HG03460 (cell line): ENCODE measurements around the gene AKAP3.

Source experiments
- ATAC-seq: cut with Tn5 transposase; IDR thresholded peaks from one replicate; pipeline ENCODE4 v1.9.1; 2021; ENCODE audit not compliant: unreplicated experiment

Gene AKAP3

DNA sequence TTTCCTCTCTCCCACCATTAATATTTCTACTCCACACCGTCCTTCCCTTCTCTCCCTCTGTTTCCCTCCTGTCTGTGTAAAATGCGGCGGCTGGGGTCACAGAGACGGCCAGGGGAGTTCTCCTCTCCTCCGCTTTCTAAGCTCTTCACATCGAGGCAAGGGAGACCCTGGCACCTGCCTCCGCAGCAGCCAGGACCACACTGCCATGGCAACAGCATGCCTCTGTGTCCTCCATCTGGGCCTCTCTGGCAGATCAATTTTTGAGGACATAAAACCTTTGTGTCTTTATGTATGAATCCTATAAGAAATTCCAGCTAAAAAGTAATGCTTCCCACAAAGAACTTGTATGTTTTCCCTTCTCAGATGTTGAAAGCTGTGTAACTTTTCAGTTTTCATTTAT is 45.4 kb downstream of the AKAP3 start:
- no peak for ATAC-seq

DNA sequence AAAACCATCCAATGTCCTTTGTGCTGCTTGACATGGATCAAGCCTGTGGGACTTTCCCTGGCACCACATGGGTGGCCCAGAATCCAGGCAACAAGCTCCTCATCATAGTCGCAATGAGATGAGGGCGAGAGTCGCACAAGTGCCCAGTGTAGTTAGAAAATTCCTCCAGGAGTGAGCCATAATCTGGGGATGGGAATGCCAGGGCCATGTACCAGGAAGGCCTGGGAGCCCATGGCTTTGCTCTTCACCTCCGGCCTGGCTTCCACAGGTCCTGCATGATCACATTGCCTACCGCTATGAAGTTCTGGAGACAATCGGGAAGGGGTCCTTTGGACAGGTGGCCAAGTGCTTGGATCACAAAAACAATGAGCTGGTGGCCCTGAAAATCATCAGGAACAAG is 53.0 kb downstream of the AKAP3 start:
- ATAC-seq, result no peak

DNA sequence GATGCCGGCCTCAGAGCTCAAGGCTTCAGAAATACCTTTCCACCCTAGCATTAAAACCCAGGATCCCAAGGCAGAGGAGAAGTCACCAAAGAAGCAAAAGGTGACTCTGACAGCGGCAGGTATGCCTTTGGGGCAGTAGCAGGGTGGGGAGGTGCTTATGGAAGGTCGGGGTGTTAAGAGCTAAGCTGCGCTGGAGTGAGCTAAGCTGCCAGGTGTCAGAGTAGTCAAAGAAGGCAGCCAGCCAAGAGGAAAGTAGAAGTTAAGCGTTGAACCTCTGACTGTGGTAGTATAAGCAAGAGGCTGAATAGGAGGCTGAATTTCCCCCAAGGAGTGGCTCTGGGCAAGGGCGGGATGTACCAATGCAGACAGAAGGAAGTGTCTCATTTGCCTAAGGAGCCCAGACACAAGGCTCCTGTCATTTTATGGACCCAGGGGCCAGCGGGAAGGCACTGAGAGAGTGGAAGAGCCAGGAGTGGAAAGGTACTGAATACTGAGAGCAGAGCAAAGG is 57.6 kb downstream of the AKAP3 start:
- no peak for ATAC-seq

DNA sequence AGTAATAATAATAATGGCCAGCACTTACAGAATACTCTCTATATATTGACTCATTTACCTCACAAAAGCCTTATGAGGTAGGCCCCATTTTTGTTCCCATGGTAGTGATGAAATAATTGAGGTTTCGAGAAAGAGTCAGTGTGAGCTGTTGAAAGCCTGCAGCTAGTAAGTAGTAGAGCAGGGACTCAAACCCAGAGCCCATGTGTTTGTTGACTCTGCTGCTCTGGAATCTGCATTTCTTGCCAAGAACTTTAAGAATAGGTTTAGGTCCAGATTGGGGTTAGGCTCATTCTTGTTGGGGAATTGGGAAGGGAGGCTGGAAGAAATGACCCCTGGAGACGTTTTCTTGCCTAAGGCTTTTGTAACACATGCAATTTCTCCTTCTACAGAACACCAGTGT is 58.9 kb downstream of the AKAP3 start:
- ATAC-seq, result no peak

DNA sequence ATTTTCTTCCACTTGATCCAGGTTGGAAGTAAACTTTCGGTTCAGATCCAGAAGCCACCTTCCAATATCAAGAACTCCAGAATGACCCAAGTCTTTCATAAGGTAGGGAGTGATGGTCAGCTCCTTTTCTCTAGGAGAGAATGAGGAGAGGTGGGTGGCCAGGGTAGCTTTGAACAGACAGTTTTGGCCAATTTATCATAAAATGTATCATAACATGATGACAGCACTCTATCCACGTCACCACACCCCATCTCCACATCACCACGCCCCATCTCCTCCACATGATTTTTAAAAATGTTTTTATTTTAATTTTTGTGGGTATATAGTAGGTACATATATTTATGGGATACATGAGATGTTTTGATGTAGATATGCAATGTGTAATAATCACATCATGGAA is 59.9 kb downstream of the AKAP3 start:
- ATAC-seq, result no peak

DNA sequence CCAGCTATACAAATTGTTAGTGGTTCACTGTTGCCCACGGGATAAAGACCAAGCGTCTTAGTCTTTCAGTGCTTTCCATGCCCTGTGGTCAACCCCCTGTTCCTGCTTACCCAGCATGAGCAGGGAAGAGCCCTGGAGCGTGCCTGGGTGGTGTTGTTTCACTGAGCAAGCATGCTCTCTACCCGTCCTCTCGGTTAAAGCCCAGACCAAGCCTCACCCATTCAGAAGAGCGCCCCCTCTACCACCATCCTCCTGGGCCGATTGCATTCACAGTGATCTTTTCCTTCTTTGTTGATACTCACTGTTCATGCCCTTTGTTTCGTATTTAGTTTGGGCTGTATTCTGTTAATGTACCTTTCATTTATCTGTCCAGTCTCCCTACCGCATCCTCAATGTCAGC is 61.7 kb downstream of the AKAP3 start:
- ATAC-seq, result no peak

DNA sequence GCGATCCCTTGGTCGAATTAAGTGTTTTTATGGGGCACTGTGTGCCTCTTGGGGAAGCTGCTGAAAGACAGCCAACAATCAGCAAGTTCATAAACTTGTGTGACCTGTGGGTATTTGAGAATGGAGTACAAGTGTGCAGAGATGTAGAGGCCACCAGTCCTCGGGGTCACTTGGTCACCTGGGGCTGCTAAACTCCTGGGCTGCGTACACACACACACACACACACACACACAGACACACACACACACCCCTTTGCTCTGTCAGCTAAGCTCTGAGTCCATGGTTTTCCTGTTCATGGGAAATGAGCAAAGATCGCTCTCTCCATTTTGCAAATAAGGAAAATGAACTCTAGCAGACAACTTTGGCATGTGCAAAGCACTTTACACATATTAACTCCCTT is 62.4 kb downstream of the AKAP3 start:
- no peak for ATAC-seq

DNA sequence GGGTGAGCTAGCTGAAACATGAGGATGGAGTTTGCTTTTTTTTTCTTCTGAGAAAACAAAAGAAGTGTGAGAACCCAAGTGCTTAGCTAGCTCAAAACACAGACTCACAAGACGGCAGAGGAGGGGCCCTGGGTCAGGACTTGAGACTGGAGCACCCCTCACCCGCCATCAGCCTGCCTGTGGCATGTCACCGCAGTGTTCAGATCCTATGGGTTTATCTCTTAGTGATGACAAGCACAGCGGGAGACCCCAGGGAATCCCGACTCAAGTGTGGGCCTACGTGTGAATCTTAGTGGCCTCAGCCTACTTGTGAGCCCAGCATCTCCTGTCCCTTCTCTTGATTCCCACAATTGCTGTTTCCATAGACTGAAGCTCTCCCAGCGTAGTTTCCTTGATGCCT is 64.0 kb downstream of the AKAP3 start:
- no peak for ATAC-seq

DNA sequence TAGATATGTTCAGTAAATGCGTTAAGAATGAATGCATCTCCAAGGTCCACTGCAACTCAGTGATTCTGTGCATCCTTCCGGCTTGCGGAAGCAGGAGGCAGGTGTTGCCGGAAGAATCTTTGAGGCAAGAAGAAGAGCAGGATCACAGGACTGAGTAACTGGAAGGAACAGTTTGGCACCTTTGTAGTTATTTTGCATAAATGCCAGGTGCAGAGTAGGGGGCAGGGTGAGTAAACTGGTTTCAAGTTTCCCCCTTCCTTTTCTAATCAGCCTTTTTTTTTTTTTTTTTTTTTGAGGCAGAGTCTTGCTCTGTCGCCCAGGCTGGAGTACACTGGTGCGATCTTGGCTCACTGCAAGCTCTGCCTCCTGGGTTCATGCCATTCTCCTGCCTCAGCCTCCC is 64.6 kb downstream of the AKAP3 start:
- ATAC-seq, result no peak

DNA sequence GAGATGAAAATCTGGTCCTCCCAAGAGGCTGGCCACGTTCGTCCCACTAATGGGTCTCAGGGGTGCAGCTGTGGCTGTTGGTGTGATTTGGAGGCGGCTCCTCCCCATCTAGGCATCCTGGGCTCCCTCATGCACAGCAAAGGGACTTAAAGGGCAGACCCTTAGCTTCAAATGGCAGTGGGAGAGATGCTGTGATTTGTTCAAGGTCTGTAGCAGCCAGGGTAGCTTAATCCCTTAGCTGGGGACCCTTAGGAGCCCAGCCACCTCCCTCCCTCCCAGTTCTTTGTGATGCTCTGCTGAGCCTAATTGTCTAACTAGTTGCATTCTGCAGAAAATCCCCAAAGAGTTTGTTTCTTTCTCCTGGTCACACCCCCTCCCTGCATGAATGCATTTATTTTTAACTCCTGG is 68.6 kb downstream of the AKAP3 start:
- no peak for ATAC-seq

DNA sequence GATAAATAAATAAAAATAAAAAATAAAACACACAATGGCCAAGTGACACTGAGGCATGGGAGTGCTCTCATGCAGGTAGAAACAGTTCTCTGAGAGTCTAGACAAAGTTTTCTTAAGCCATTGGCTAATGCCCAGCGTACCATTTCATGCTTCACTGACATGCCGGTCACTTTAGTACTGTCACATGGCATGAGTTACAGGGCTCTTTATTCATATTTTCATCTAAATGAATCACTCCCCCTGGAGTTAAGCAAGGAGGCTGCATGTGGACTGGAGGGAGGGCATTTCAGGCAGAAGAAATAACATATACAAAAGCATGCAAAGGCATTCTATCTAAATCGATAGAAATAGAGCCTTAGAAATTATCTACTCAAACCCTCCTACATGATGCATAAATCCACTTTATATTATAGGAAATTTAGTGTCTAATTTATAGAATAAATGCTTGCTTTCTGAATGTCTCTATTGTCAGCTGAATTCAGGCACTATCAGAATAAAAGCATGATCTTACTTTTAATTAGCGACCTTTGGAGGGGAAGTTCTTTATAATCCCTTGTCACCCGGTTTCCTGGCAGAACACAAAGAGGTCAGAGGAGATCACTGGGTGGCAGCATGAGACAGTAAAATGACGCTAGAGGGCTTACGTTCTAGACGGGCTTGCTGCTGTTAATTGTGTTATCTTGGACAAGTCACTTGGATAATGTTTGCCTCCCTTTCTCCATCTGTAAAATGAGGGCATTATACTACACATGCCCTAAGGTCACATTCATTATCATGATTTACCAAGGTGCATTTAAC is 69.3 kb downstream of the AKAP3 start:
- ATAC-seq, result no peak

DNA sequence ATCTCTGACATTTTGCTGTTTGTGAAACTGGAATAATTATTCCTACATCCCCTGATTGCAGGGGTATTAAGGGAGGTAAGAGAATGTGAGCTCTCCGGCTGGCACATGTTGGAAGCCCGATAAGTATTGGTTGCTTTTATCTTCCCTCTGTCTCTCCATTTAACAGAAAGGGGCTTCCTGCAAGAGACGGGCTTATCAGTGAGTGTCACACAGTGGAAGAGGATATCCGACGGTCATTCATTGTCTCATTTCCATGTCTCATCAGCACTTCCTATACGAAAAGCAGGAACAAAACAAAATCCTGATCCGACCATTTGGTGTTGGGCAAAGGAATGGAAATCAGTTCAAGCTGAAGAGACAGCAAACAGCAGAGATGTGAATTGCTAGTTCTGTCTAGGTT is 76.2 kb downstream of the AKAP3 start:
- no peak for ATAC-seq

DNA sequence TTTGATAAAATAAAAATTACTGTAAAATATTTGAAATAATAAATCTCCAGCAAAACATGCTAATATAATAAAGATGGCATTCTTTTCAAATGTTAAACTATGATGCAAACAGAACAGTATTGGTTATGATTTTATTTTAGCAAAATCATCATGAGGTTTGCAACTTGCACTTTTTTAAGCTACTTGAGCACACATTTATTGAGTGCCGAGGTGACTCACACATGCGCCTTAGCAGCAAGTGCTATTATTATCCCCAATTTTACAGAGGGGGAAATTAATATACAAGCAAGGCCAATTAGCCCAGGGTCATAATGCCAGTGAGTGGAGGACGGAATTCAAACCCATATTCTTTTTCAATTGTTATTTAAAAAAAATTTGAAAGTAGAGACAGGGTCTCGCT is 79.6 kb downstream of the AKAP3 start:
- no peak for ATAC-seq

DNA sequence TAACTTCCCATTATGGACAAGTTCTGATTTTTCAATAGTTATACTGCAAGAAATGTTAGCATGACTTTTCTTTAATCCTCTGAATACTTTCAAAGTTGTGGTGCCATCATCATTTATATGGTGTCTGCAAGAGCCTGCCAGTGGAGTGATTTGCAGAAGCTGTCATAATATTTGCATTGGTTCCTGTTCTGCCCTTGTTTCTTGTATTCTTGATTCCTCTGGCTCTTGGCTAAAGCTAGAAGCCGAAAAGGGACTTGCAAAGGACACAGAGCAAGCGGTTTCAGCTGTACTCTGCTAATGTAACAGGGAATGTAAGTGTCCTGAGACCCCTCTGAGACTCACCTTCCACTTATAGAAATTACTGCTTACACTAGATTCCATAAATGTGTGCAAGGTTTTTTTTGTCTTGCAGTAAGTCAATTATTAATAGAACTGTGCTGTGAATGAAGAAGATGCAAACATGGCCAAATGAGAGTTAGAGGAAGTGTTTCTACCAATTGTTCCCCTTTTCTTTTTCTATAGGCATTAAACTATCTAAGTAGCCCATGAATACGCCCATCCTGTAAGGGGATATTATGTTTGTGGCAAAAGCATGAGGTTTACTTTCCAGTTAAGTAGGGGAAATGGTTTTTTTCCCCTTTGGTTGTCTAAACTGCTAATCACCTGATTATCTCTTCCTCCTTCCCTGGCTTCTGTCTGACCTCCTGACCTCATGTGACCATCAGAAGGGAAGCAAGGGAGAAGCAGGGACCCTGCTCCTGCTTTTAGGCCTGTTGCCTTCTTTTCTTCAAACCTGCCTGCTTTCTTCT is 81.6 kb downstream of the AKAP3 start:
- ATAC-seq, result peak; percentile 66

DNA sequence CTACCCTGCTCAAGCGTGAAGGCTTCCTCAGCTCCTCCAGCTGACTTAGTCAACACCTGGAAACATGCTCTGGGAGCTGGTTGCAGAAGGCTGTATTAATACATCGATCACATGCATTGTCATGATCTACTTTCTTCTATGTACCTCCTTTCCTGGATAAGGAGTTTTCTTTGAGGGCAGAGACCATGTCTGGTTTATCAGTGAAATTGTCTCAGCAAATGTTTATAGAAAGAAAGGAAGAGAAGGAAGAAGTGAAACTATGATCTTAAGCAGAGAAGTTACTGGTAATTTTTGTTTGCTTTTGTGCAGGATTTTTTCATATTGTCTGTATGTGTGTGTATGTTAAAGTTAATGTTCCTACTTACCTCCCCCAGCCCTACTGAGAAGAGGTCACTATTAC is 82.4 kb downstream of the AKAP3 start:
- ATAC-seq, result no peak
